Pancreas (tissue), 10 donors: ENCODE results near the gene MOV10L1. TPM values are rescaled to one million over a fixed set of nuclear protein-coding genes. Genes with fewer than 3 reads are reported as not detected.

Experiments used
- ATAC-seq, 4 donors: fragments of 200-7000 bp; cut with Tn5 transposase; one replicate each; pipeline versions ENCODE4 v1.8.0 to v1.9.1; 2020; ENCODE audit warnings: mild to moderate bottlenecking in 4 of 4, moderate library complexity in 4 of 4
- DNase-seq, 6 donors: peaks; one replicate each; pipeline ENCODE4 v3.0.0-alpha.2; 2020
- FAIRE-seq: peaks from 2 replicates; lab custom pipeline; 2012; peaks lifted over from hg19 to GRCh38; lab: Jason Lieb, UNC
- H3K27ac ChIP-seq, 4 donors: fragments of 200-600 bp; sonication (generic); 1 replicate in 3 of 4; 2 replicates in 1 of 4; pipeline versions ENCODE4 v1.5.0 to v1.8.0; 2020
- H3K27me3 ChIP-seq, 4 donors: fragments of 200-600 bp; one replicate each; pipeline ENCODE4 v1.8.0; 2021
- H3K36me3 ChIP-seq, 3 donors: fragments of 200-600 bp; sonication (generic) in 1 of 3; one replicate each; pipeline versions ENCODE4 v1.5.0 to v1.8.0; 2020 to 2021
- H3K4me1 ChIP-seq, 3 donors: fragments of 200-600 bp; one replicate each; pipeline ENCODE4 v1.8.0; 2021
- H3K4me3 ChIP-seq, 4 donors: fragments of 200-600 bp; sonication (generic) in 2 of 4; one replicate each; pipeline versions ENCODE4 v1.5.0 to v1.8.0; 2020 to 2021
- H3K9me3 ChIP-seq, 4 donors: fragments of 200-600 bp; one replicate each; pipeline ENCODE4 v1.8.0; 2021
- WGBS, 2 donors: extraction: QIAGEN DNeasy Blood & Tissue Kit; methylation state at CpG; one replicate each; pipeline ENCODE4 v1.1.7; 2013; 5-methylcytosine and 5-hydroxymethylcytosine counted together
- intact Hi-C, 3 donors: fragments of 100-400 bp; cut with DNase I; formaldehyde crosslinking; loops; one replicate each; pipeline versions ENCODE4 v1.11.1 to v1.14.2; 2022
- polyA plus RNA-seq, 2 donors: library from polyadenylated mRNA; stranded (reverse); fragments of 200-250 nt; gene quantifications; one replicate each; pipeline ENCODE4 v1.2.3, GENCODE V29; 2013
- total RNA-seq, 6 donors: library from RNA; stranded (reverse); fragmentation: NEBNext Ultra II Directional in 4 of 6; extraction: Animal tissue kit (Norgen Biotek cat#: 25700) in 4 of 6; gene quantifications; one replicate each; pipeline versions ENCODE4 v1.2.1 to v1.2.4, GENCODE V29; 2021 to 2023
- TF ChIP-seq, protein P1 (sequence below), 4 donors: fragments of 200-600 bp; sonication (generic) in 3 of 4; IDR thresholded peaks; one replicate each; pipeline versions ENCODE4 v1.5.0 to v1.8.0; 2021; ENCODE audit warnings: antibody characterized with exemption in 4 of 4
- donor health status: healthy with polysubstance abuse.
- donor health status: DM: no; HTN: no; CAD: no; lungs with moderate emphysema.
- donor health status: DM: no; HTN: no; CAD: no.
- donor health status: control.
- donor health status: control.
- donor health status: Bipolar disorder and iron deficiency.
- donor health status: DM: yes; HTN: yes; CAD: no.
- donor health status: DM: no; HTN: no; CAD: no.
- donor health status: DM: no; HTN: no; CAD: no.
- donor health status: DM: yes; HTN: yes; CAD: no.

MOV10L1 gene
- total and polyA plus RNA-seq, 8 donors = 0.09 to 1.9 (median 0.26) TPM; not detected in 1

DNA sequence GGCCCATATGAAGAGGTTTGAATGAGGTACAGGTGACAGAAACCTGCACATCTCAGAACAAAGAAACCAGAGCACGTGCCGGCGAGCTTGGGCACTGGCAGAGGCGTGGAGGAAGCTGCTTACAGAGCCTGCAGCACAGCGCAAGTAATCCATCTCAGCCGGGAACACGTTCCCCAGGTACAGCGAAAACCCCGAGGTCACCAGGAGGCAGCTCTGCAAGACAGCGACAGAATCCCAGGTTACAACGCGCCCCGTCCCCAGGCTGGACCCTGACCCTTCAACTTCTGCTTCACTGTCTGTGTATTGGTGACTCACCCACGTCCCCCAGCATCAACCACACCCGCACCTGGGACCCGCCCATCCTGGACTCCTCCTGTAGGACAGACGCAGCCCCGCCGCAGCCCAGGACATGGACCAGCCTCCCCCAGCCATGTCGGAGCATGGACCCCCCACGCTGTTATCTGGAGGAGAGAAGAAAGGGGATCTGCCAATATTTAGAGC is 6.8 kb upstream of the MOV10L1 start:
- DNase-seq (no peak), FAIRE-seq (no peak), ATAC-seq (no peak)
- TF ChIP-seq, protein P1, sequence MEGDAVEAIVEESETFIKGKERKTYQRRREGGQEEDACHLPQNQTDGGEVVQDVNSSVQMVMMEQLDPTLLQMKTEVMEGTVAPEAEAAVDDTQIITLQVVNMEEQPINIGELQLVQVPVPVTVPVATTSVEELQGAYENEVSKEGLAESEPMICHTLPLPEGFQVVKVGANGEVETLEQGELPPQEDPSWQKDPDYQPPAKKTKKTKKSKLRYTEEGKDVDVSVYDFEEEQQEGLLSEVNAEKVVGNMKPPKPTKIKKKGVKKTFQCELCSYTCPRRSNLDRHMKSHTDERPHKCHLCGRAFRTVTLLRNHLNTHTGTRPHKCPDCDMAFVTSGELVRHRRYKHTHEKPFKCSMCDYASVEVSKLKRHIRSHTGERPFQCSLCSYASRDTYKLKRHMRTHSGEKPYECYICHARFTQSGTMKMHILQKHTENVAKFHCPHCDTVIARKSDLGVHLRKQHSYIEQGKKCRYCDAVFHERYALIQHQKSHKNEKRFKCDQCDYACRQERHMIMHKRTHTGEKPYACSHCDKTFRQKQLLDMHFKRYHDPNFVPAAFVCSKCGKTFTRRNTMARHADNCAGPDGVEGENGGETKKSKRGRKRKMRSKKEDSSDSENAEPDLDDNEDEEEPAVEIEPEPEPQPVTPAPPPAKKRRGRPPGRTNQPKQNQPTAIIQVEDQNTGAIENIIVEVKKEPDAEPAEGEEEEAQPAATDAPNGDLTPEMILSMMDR (IDR thresholded peaks at IDR 0.05) = no peak
- intact Hi-C loops = no loop called here
- Histone ChIP-seq H3K27ac (no peak overlapping the region), H3K4me1 (no peaks in the 10 kb centered on the region), H3K9me3 (no peaks in the 10 kb centered on the region), H3K4me3 (no peak overlapping the region), H3K36me3 (no peaks in the 10 kb centered on the region), H3K27me3 (peaks cover 0 to 9% (median 0%) of the 10 kb centered on the region in 4 donors)
- 59 to 68% methylated on average over 21 of the region's 21 CpGs for WGBS, 2 donors

DNA sequence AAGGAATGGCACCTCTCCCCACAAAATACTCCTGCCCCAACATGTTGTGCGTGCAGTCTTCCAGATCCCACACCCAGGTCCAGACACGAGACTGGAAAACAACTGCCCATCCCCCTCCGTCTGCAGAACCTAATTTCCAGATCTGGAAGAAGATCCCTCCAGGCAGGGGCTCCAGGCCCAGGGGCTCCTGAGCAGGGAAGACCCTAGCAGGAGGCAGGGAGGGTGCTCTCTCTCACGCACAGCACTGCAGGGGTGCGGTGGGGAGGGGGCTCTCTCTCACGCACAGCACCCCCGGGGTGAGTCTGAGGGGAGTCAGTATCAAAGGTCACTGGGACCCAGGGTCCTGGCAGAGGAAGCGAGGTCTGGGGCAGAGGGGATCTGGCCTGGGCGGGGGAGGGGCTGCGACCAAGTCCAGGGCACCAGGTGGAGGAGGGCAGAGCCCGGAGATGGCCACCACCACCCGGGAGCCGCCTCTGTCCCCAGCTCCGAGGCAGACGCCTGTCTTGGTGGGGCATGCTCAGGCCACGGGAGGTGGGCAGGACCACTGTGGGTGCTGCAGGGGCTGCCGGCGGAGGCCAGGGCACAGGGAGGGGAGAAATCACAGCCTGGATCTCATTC is 6.2 kb upstream of the MOV10L1 start:
- intact Hi-C loops = no loop called here
- 48 to 59% methylated on average over 16 to 18 of the region's 18 CpGs for WGBS, 2 donors
- DNase-seq = no peak
- Histone ChIP-seq H3K27ac (no peak overlapping the region), H3K9me3 (no peaks in the 10 kb centered on the region), H3K27me3 (peaks cover 0 to 14% (median 0%) of the 10 kb centered on the region in 4 donors), H3K4me3 (no peak overlapping the region), H3K4me1 (no peaks in the 10 kb centered on the region), H3K36me3 (no peaks in the 10 kb centered on the region)
- ATAC-seq = no peak
- TF ChIP-seq, protein P1 (IDR thresholded peaks at IDR 0.05) = no peak
- no peak for FAIRE-seq

DNA sequence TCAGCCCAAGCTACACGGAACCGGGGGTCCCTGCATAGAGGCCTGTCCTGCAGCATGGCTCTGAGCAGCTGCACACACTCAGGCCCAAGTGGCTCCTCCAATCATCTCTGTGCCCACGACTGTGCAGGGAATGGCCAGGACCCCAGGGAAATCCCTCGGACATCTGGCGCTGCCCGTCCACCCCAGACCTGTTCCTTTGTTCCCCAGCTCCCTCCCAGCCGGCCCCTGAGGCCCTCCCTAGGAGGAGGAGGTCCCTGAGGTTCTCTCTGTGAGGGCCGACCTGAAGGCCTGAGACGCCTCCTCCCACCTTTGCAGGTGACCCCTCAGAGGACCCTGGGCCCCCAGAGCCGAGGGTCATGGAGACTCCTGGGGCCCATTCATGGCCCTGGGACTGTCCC is 5.7 kb upstream of the MOV10L1 start:
- no peak for DNase-seq

DNA sequence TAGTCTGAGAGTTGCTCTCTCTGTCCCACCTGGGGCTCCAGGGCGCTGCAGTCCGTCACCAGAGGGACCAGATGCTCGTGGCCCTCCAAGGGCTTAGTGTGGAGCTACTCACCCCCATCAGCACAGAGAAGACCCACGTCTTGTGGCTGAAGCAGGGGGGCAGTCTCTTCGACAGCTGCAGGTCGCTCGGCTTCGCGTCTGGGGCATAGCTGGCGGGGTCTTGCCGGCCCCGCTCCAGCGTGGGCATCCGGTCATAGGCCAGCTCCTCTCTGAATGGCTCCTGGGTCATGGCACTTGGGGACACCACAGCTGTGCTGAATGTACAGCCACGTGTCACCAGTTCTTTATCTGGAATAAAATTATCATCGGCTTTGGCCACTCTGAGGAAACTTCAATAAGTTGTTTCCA is 5.2 kb upstream of the MOV10L1 start:
- TF ChIP-seq, protein P1 (IDR thresholded peaks at IDR 0.05) = no peak
- WGBS, 2 donors = 72 to 77% methylated on average over 16 of the region's 16 CpGs
- ATAC-seq (no peak), FAIRE-seq (no peak), DNase-seq (no peak)
- no peaks in the 10 kb centered on the region for H3K36me3 ChIP-seq
- H3K27ac ChIP-seq = no peak overlapping the region
- intact Hi-C loops = no loop called here
- no peaks in the 10 kb centered on the region for H3K4me1 ChIP-seq
- peaks cover 0 to 20% (median 0%) of the 10 kb centered on the region in 4 donors for H3K27me3 ChIP-seq
- H3K4me3 ChIP-seq = no peak overlapping the region
- H3K9me3 ChIP-seq = no peaks in the 10 kb centered on the region

More for the DNA sequence above, 5.7 kb upstream of the MOV10L1 start:
- no peak for ATAC-seq
- TF ChIP-seq, protein P1 (IDR thresholded peaks at IDR 0.05) = no peak
- Histone ChIP-seq H3K9me3 (no peaks in the 10 kb centered on the region), H3K27ac (no peak overlapping the region), H3K4me3 (no peak overlapping the region), H3K36me3 (no peaks in the 10 kb centered on the region), H3K27me3 (peaks cover 0 to 19% (median 0%) of the 10 kb centered on the region in 4 donors), H3K4me1 (no peaks in the 10 kb centered on the region)
- 61 to 76% methylated on average over 10 of the region's 10 CpGs for WGBS, 2 donors
- FAIRE-seq = no peak
- intact Hi-C loops = no loop called here
